ENCODE results near the gene ZNF778.

DNA sequence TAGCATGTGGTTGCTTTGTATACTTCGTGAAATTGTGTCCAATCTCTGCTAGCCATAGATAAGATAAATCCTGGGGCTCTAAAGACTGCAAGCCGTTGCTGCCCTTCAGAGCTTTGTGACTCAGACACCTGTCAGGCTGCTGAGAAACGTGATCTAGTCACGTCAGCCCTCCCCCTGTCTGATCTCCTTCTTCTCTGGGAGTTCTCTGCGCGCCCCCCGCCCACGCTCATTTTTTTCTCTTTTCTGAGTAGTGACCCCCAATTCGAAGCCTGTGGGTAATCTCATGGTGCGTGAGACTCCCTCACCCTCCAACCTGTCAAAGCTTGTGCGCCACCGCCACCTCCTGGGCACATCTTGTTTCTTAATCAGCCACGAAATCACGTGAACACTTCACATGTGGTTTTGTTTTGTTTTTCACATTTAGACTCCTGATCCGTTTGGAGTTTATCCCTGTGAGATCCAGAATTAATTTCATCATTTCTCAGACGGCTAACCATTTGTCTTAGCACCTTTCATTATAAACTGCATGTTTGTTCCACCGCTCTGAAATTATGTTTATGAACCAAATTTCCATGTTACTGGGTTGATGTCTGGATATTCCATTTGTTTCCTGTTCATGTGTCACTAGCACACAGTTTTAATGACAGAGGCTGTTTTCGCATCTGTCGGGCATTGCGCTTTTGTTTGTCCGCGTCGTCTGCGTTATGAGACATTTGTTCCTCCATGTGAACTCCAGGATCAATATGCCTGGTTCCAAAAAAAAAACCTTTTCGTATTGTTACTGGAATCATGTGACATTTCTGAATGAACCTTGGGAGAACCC is 977 bp upstream of the ZNF778 start:
- TF ChIP-seq, protein P1, sequence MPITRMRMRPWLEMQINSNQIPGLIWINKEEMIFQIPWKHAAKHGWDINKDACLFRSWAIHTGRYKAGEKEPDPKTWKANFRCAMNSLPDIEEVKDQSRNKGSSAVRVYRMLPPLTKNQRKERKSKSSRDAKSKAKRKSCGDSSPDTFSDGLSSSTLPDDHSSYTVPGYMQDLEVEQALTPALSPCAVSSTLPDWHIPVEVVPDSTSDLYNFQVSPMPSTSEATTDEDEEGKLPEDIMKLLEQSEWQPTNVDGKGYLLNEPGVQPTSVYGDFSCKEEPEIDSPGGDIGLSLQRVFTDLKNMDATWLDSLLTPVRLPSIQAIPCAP (CRISPR knock-in tag; IDR thresholded peaks at IDR 0.05): no peak
- TF ChIP-seq ZBTB21 (CRISPR knock-in tag; IDR thresholded peaks at IDR 0.05; ENCODE audit: borderline replicate concordance): no peak
- TF ChIP-seq, protein P2, sequence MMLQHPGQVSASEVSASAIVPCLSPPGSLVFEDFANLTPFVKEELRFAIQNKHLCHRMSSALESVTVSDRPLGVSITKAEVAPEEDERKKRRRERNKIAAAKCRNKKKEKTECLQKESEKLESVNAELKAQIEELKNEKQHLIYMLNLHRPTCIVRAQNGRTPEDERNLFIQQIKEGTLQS (CRISPR knock-in tag; conservative IDR thresholded peaks at IDR 0.05): no peak
